GM19238 (cell line): ENCODE measurements around the gene MZB1.
"Not testable (repeated sequence)": the region's sequence is repeated elsewhere in the genome, so short reads cannot be mapped to it uniquely, and the experiment has no call there.

ENCODE experiments used
- DNase-seq: peaks from one replicate; pipeline ENCODE4 v3.0.0; 2011; ENCODE audit warnings: low spot score; ENCODE audit not compliant: insufficient read length

The MZB1 gene

GRCh38 chr5:139378101-139378825 lies 11.4 kb downstream of the MZB1 start:
- DNase-seq, result no peak

GRCh38 chr5:139377226-139377625 lies 12.5 kb downstream of the MZB1 start:
- DNase-seq, result no peak

- DNase-seq, result no peak
Measured at GRCh38 chr5:139376364-139376763, 13.3 kb downstream of the MZB1 start.

GRCh38 chr5:139374909-139375308 lies 14.8 kb downstream of the MZB1 start:
- no peak for DNase-seq

- DNase-seq, result no peak
Measured at GRCh38 chr5:139371482-139372435, 18.0 kb downstream of the MZB1 start.

- DNase-seq, result no peak
Measured at GRCh38 chr5:139369181-139369580, 20.5 kb downstream of the MZB1 start.

- DNase-seq, result no peak
Measured at GRCh38 chr5:139368613-139369012, 21.1 kb downstream of the MZB1 start.

- no peak for DNase-seq
Measured at GRCh38 chr5:139364466-139364865, 25.2 kb downstream of the MZB1 start.

GRCh38 chr5:139363937-139364336 lies 25.8 kb downstream of the MZB1 start:
- no peak for DNase-seq

- no peak for DNase-seq
Measured at GRCh38 chr5:139361835-139362429, 27.8 kb downstream of the MZB1 start.

- DNase-seq, result no peak
Measured at GRCh38 chr5:139360384-139360783, 29.3 kb downstream of the MZB1 start.

GRCh38 chr5:139358064-139358463 lies 31.6 kb downstream of the MZB1 start:
- no peak for DNase-seq

- not testable (repeated sequence) for DNase-seq
Measured at GRCh38 chr5:139355900-139356299, 33.8 kb downstream of the MZB1 start.

- DNase-seq, result no peak
Measured at GRCh38 chr5:139354186-139354585, 35.5 kb downstream of the MZB1 start.

GRCh38 chr5:139347863-139348262 lies 41.9 kb downstream of the MZB1 start:
- not testable (repeated sequence) for DNase-seq

GRCh38 chr5:139345442-139345841 lies 44.3 kb downstream of the MZB1 start:
- DNase-seq, result not testable (repeated sequence)

GRCh38 chr5:139344177-139344576 lies 45.5 kb downstream of the MZB1 start:
- DNase-seq, result no peak

- no peak for DNase-seq
Measured at GRCh38 chr5:139343476-139343875, 46.2 kb downstream of the MZB1 start.

GRCh38 chr5:139342423-139342723 lies 47.3 kb downstream of the MZB1 start:
- DNase-seq, result peak; percentile 77

GRCh38 chr5:139341689-139342422 lies 47.9 kb downstream of the MZB1 start, which contains the start of gene PAIP2:
Gene PAIP2 (plus strand): TSS chr5:139341854. CDS start chr5:139363785, 21,931 bp downstream.
- peak; percentile 83 for DNase-seq

GRCh38 chr5:139341187-139341688 lies 48.5 kb downstream of the MZB1 start:
- no peak for DNase-seq
